ENCODE results near the gene COL3A1. TPM values are rescaled to one million over a fixed set of nuclear protein-coding genes. Genes with fewer than 3 reads are reported as not detected.

Gene COL3A1
- total and polyA plus RNA-seq, 2 of the 8 experiments (the other 6 are each of a cell fraction or from before 2014, with no cell fraction given), result 0.07 to 0.11 TPM

DNA sequence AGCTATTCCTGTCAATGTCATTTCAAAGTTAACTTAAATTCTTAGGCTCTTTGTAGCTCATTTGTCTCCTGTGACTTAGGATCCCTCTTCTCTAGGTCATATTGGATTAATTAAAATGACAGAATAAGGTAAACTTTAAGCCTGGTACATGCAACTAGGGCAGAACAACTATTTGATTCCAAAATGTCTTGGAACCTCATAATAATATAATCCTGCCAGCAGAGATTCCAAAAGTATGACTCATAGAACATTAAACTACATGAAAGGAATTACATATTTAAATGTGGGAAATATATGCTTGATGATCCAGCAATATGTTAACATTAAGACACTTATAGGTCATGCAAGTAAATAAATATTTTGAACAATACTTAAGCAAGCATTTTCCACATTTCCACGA is 63.3 kb downstream of the COL3A1 start:
- H3K36me3 ChIP-seq (ENCODE audit: control insufficient read depth in 2 of 4, insufficient read depth in 4 of 4, low read length in 3 of 4), result peaks cover 0 to 3% (median 0%) of the 10 kb centered on the region in 4 experiments; a peak in 1 of 8 replicates
- no peaks in the 10 kb centered on the region for H3K23me2 ChIP-seq (ENCODE audit: low read depth, low read length)
- no peak overlapping the region for H2BK120ac ChIP-seq (replicated peaks; ENCODE audit: low read depth, low read length)
- no peaks in the 10 kb centered on the region for H3K4me1 ChIP-seq (replicated peaks in 1 of 4; ENCODE audit: control insufficient read depth in 3 of 4, insufficient read depth in 4 of 4, low read length in 3 of 4)
- no peak overlapping the region for H3K56ac ChIP-seq (replicated peaks; ENCODE audit: insufficient read length, low read depth, low read length)
- H3K79me2 ChIP-seq (ENCODE audit: control insufficient read depth in 1 of 2, insufficient read depth in 2 of 2, low read length in 2 of 2), result no peaks in the 10 kb centered on the region
- no peak overlapping the region for H4K8ac ChIP-seq (ENCODE audit: extremely low read depth, insufficient read depth, low read length)
- H3K23ac ChIP-seq (ENCODE audit: insufficient read length), result no peak overlapping the region
- no peaks in the 10 kb centered on the region for H3K27me3 ChIP-seq (replicated peaks in 1 of 4; ENCODE audit: control insufficient read depth in 3 of 4, extremely low read depth in 1 of 4, insufficient read depth in 3 of 4, low read length in 3 of 4)
- CTCF ChIA-PET (ENCODE audit: partially characterized antibody), result no interaction called here
- no peak overlapping the region for H4K5ac ChIP-seq (ENCODE audit: insufficient read length, low read depth, low read length)
- H3K9ac ChIP-seq (replicated peaks in 1 of 4; ENCODE audit: extremely low read depth in 1 of 4, low read depth in 3 of 4, low read length in 3 of 4), result no peak overlapping the region
- DNase-seq (ENCODE audit: low read depth in 1 of 2, low spot score in 2 of 2) (no peak), FAIRE-seq (no peak)
- POLR2A ChIA-PET (ENCODE audit: partially characterized antibody), result no interaction called here
- no peak overlapping the region for H2AFZ ChIP-seq (ENCODE audit: low read length)
- H2BK5ac ChIP-seq (ENCODE audit: low read depth, low read length), result no peak overlapping the region
- H3K4me3 ChIP-seq (ENCODE audit: extremely low read depth in 1 of 4, insufficient read depth in 2 of 4, low read depth in 3 of 4, low read length in 4 of 4), result no peak overlapping the region
- H3K4ac ChIP-seq (replicated peaks; ENCODE audit: insufficient read length, low read depth, low read length), result no peak overlapping the region
- no peaks in the 10 kb centered on the region for H4K20me1 ChIP-seq (replicated peaks in 1 of 2; ENCODE audit: control insufficient read depth in 1 of 2, insufficient read depth in 2 of 2, low read length in 2 of 2)
- H2AK5ac ChIP-seq (ENCODE audit: low read depth, low read length), result no peak overlapping the region
- no peak overlapping the region for H3K14ac ChIP-seq (ENCODE audit: insufficient read length)
- no peaks in the 10 kb centered on the region for H3K79me1 ChIP-seq (ENCODE audit: low read depth, low read length)
- TF ChIP-seq CHD2 (IDR thresholded peaks at IDR 0.05; ENCODE audit: low read length) (no peak), HDAC2 (IDR thresholded peaks at IDR 0.05; ENCODE audit: borderline replicate concordance in 1 of 2, low read depth in 2 of 2, low read length in 2 of 2) (no peak), RXRA (IDR thresholded peaks at IDR 0.05; ENCODE audit: insufficient read depth, low read depth, low read length) (no peak), SP1 (IDR thresholded peaks at IDR 0.05; ENCODE audit: low read depth, low read length) (no peak)
- H3K18ac ChIP-seq (ENCODE audit: extremely low read depth, low read length), result no peak overlapping the region
- 90% methylated on average over 1 of the region's 1 CpG; no CpG with 5 or more reads in 1 of the 2 experiments for WGBS, 2 experiments (ENCODE audit: extremely low coverage in 1 of 2, insufficient coverage in 1 of 2, insufficient read length in 1 of 2, insufficient replicate concordance in 2 of 2, low coverage in 1 of 2, low lambda C conversion rate in 2 of 2, missing lambda C conversion rate in 1 of 2)
- no peak overlapping the region for H2BK15ac ChIP-seq (ENCODE audit: low read length)
- H3K9me3 ChIP-seq (ENCODE audit: insufficient read depth in 2 of 2, low read depth in 1 of 2, low read length in 1 of 2), result no peaks in the 10 kb centered on the region
- no peak overlapping the region for H2BK20ac ChIP-seq (ENCODE audit: low read length)
- no peak overlapping the region for H4K91ac ChIP-seq (replicated peaks; ENCODE audit: insufficient read length, low read length)
- no peak overlapping the region for H3K4me2 ChIP-seq (ENCODE audit: insufficient read depth in 1 of 2, low read depth in 2 of 2, low read length in 2 of 2)
- no peak overlapping the region for H2BK12ac ChIP-seq (ENCODE audit: low read depth, low read length)
- no peak overlapping the region for H3K27ac ChIP-seq (ENCODE audit: low read depth, low read length)

Data from H1 (cell line).